K562 (cell line): ENCODE measurements around the gene CCT7. TPM values are rescaled to one million over a fixed set of nuclear protein-coding genes. Genes with fewer than 3 reads are reported as not detected.

Experiments used
- BRF1 ChIP-seq: IDR thresholded peaks from 3 replicates; pipeline ENCODE4 v1.6.1; 2011; ENCODE audit warnings: borderline replicate concordance, mild to moderate bottlenecking; ENCODE audit not compliant: insufficient read length; ENCODE audit errors: extremely low read depth
- CHAMP1 ChIP-seq: fragments of 450-650 bp; IDR thresholded peaks from 2 replicates; pipeline ENCODE4 v1.6.1; 2016; ENCODE audit warnings: mild to moderate bottlenecking
- EP300 ChIP-seq: IDR thresholded peaks from 2 replicates; pipeline ENCODE4 v1.6.1; 2012; ENCODE audit warnings: low read length, improper control_type of control experiment
- RAD21 ChIP-seq, 2 experiments: fragments of 250-450 bp in 1 of 2; fragments of 450-650 bp in 1 of 2; sonication (Bioruptor Pico) in 1 of 2; formaldehyde crosslinking in 1 of 2; IDR thresholded peaks in 1 of 2; conservative IDR thresholded peaks in 1 of 2; 2 replicates each; pipeline versions ENCODE4 v1.4.0 to v1.8.0; 2020 to 2022; ENCODE audit warnings: mild to moderate bottlenecking in 2 of 2, moderate library complexity in 1 of 2
- ZNF79 ChIP-seq: fragments of 250-450 bp; sonication (Bioruptor Pico); IDR thresholded peaks from 2 replicates; pipeline ENCODE4 v1.4.0; 2020; ENCODE audit warnings: low read depth, mild to moderate bottlenecking, moderate library complexity
- ZSCAN32 ChIP-seq: fragments of 450-650 bp; formaldehyde crosslinking; IDR thresholded peaks from 2 replicates; pipeline ENCODE4 v1.4.0; 2020; ENCODE audit warnings: mild to moderate bottlenecking, moderate library complexity
- polyA plus RNA-seq, 8 experiments: library from polyadenylated mRNA; depleted of rRNA in 4 of 8; stranded (reverse) in 5 of 8; unstranded in 3 of 8; fragments of >200 nt; fragmentation: Nextera tagmentation in 2 of 8; fragmentation: Illumina TruSeq in 1 of 8; extraction: Ambion mirVana in 2 of 8; extraction: Trizol in 1 of 8; gene quantifications; 2 replicates each; pipeline versions ENCODE4 v1.2.1 to v1.2.3, GENCODE V29; 2011 to 2014; ENCODE audit warnings: inconsistent platforms in 1 of 8, missing spikeins in 1 of 8
- total RNA-seq, 7 experiments: library from RNA; depleted of rRNA in 6 of 7; stranded (reverse); fragments of >200 nt in 6 of 7; fragmentation: Illumina TruSeq in 2 of 7; extraction: Trizol in 2 of 7; gene quantifications; 2 replicates each; pipeline versions ENCODE4 v1.2.1 to v1.2.3, GENCODE V29; 2011 to 2021; ENCODE audit warnings: low replicate concordance in 1 of 7
- TF ChIP-seq, protein P1 (sequence below), 2 experiments: fragments of 450-650 bp; conservative IDR thresholded peaks; 2 replicates each; pipeline ENCODE4 v1.6.1; 2017; ENCODE audit warnings: mild to moderate bottlenecking in 2 of 2, moderate library complexity in 2 of 2
- TF ChIP-seq, protein P2 (sequence below): sonication (generic); formaldehyde crosslinking; IDR thresholded peaks from 2 replicates; pipeline ENCODE4 v1.8.0; 2022; ENCODE audit warnings: mild to moderate bottlenecking, missing genetic modification reagents
- TF ChIP-seq, protein P3 (sequence below): fragments of 450-650 bp; conservative IDR thresholded peaks from 2 replicates; pipeline ENCODE4 v1.6.1; 2016; ENCODE audit warnings: missing genetic modification characterization, low read depth, mild to moderate bottlenecking, control low read depth, missing compliant biosample characterization

The CCT7 gene
- total and polyA plus RNA-seq, 9 of the 15 experiments (the other 6 are each of a cell fraction or from before 2014, with no cell fraction given) = 326 to 856 (median 638) TPM

- TF ChIP-seq ZSCAN32 (CRISPR knock-in tag) = no peak
- TF ChIP-seq RAD21 (CRISPR knock-in tag; conservative IDR thresholded peaks at IDR 0.05 in 1 of 2, IDR thresholded peaks at IDR 0.05 in 1 of 2) = no peak
- TF ChIP-seq, protein P1, sequence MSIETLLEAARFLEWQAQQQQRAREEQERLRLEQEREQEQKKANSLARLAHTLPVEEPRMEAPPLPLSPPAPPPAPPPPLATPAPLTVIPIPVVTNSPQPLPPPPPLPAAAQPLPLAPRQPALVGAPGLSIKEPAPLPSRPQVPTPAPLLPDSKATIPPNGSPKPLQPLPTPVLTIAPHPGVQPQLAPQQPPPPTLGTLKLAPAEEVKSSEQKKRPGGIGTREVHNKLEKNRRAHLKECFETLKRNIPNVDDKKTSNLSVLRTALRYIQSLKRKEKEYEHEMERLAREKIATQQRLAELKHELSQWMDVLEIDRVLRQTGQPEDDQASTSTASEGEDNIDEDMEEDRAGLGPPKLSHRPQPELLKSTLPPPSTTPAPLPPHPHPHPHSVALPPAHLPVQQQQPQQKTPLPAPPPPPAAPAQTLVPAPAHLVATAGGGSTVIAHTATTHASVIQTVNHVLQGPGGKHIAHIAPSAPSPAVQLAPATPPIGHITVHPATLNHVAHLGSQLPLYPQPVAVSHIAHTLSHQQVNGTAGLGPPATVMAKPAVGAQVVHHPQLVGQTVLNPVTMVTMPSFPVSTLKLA (conservative IDR thresholded peaks at IDR 0.05) = no peak
- TF ChIP-seq, protein P2, sequence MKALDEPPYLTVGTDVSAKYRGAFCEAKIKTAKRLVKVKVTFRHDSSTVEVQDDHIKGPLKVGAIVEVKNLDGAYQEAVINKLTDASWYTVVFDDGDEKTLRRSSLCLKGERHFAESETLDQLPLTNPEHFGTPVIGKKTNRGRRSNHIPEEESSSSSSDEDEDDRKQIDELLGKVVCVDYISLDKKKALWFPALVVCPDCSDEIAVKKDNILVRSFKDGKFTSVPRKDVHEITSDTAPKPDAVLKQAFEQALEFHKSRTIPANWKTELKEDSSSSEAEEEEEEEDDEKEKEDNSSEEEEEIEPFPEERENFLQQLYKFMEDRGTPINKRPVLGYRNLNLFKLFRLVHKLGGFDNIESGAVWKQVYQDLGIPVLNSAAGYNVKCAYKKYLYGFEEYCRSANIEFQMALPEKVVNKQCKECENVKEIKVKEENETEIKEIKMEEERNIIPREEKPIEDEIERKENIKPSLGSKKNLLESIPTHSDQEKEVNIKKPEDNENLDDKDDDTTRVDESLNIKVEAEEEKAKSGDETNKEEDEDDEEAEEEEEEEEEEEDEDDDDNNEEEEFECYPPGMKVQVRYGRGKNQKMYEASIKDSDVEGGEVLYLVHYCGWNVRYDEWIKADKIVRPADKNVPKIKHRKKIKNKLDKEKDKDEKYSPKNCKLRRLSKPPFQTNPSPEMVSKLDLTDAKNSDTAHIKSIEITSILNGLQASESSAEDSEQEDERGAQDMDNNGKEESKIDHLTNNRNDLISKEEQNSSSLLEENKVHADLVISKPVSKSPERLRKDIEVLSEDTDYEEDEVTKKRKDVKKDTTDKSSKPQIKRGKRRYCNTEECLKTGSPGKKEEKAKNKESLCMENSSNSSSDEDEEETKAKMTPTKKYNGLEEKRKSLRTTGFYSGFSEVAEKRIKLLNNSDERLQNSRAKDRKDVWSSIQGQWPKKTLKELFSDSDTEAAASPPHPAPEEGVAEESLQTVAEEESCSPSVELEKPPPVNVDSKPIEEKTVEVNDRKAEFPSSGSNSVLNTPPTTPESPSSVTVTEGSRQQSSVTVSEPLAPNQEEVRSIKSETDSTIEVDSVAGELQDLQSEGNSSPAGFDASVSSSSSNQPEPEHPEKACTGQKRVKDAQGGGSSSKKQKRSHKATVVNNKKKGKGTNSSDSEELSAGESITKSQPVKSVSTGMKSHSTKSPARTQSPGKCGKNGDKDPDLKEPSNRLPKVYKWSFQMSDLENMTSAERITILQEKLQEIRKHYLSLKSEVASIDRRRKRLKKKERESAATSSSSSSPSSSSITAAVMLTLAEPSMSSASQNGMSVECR = no peak
- no peak for TF ChIP-seq BRF1
- TF ChIP-seq ZNF79 (CRISPR knock-in tag) = no peak
- TF ChIP-seq, protein P3, sequence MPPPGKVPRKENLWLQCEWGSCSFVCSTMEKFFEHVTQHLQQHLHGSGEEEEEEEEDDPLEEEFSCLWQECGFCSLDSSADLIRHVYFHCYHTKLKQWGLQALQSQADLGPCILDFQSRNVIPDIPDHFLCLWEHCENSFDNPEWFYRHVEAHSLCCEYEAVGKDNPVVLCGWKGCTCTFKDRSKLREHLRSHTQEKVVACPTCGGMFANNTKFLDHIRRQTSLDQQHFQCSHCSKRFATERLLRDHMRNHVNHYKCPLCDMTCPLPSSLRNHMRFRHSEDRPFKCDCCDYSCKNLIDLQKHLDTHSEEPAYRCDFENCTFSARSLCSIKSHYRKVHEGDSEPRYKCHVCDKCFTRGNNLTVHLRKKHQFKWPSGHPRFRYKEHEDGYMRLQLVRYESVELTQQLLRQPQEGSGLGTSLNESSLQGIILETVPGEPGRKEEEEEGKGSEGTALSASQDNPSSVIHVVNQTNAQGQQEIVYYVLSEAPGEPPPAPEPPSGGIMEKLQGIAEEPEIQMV (tag) = no peak
- TF ChIP-seq CHAMP1 = no peak
- TF ChIP-seq EP300 = no peak
Observed at GRCh38 chr2:73293534-73294171, 59.5 kb downstream of the CCT7 start, which contains the start of gene EGR4 (continued).
